Panc1 (cell line): ENCODE data around the gene SLC9A3. TPM values are rescaled to one million over a fixed set of nuclear protein-coding genes. Genes with fewer than 3 reads are reported as not detected.

Experiments
- ATAC-seq: fragments of 200-7000 bp; cut with Tn5 transposase; 2 replicates; pipeline ENCODE4 v1.9.1; 2020; ENCODE audit warnings: mild to moderate bottlenecking, moderate library complexity
- BruUV-seq: library from RNA; stranded (reverse); fragments of 400-500 nt; replicated peaks from 2 replicates; lab custom pipeline; 2021; lab: Mats Ljungman, UMichigan
- CTCF ChIA-PET: fragments of 300-600 bp; sonication (Branson Sonifier 250); formaldehyde crosslinking; loops from one replicate; lab custom pipeline; 2022; ENCODE audit warnings: antibody characterized with exemption; lab: Charles Lee
- POLR2A ChIA-PET: fragments of 300-600 bp; sonication (Branson Sonifier 250); formaldehyde crosslinking; loops from one replicate; lab custom pipeline; 2022; ENCODE audit warnings: antibody characterized with exemption; lab: Charles Lee
- DNase-seq: peaks from one replicate; pipeline ENCODE4 v3.0.0-alpha.2; 2010; ENCODE audit warnings: low read depth, low spot score
- H3K27ac ChIP-seq: 2 replicates; pipeline ENCODE4 v1.5.1; 2011; ENCODE audit warnings: mild to moderate bottlenecking, low read length, inconsistent platforms
- H3K27me3 ChIP-seq: fragments of 200-500 bp; sonication (Bioruptor generic); 2 replicates; pipeline ENCODE4 v1.6.0; 2014; ENCODE audit warnings: low read length, inconsistent platforms; ENCODE audit not compliant: control insufficient read depth, insufficient read depth
- H3K36me3 ChIP-seq: fragments of 200-500 bp; sonication (Bioruptor generic); 2 replicates; pipeline ENCODE4 v1.5.1; 2014; ENCODE audit warnings: inconsistent platforms, mild to moderate bottlenecking, low read length, moderate library complexity; ENCODE audit not compliant: control insufficient read depth, insufficient read depth
- H3K4me1 ChIP-seq: 2 replicates; pipeline ENCODE4 v1.5.1; 2011; ENCODE audit warnings: inconsistent platforms, mild to moderate bottlenecking, low read length, moderate library complexity; ENCODE audit not compliant: control insufficient read depth, insufficient read depth
- H3K4me3 ChIP-seq, 2 experiments: 2 replicates each; pipeline ENCODE4 v1.5.1; 2011 to 2012; ENCODE audit warnings: low read depth in 2 of 2, low read length in 2 of 2, mild to moderate bottlenecking in 2 of 2, inconsistent platforms in 1 of 2, moderate library complexity in 1 of 2
- H3K9me3 ChIP-seq: fragments of 200-500 bp; sonication (Bioruptor generic); 2 replicates; pipeline ENCODE4 v1.5.1; 2014; ENCODE audit warnings: low read depth, mild to moderate bottlenecking, inconsistent platforms, low read length, moderate library complexity; ENCODE audit not compliant: control insufficient read depth, insufficient read depth
- CTCF ChIP-seq: fragments of 450-650 bp; IDR thresholded peaks from 2 replicates; pipeline ENCODE4 v1.5.1; 2017; ENCODE audit warnings: mild to moderate bottlenecking
- POLR2AphosphoS5 ChIP-seq: IDR thresholded peaks from 2 replicates; pipeline ENCODE4 v1.6.1; 2012; ENCODE audit warnings: mild to moderate bottlenecking, low read depth, low read length, moderate library complexity
- REST ChIP-seq, 2 experiments: IDR thresholded peaks; 2 replicates each; pipeline ENCODE4 v1.6.1; 2011 to 2012; ENCODE audit warnings: low read depth in 2 of 2, control low read depth in 1 of 2, low read length in 1 of 2, mild to moderate bottlenecking in 1 of 2, moderate library complexity in 1 of 2; ENCODE audit not compliant: insufficient read depth in 1 of 2
- SIN3A ChIP-seq: IDR thresholded peaks from 2 replicates; pipeline ENCODE4 v1.6.1; 2012; ENCODE audit warnings: low read depth, mild to moderate bottlenecking, low read length, moderate library complexity, borderline replicate concordance; ENCODE audit not compliant: insufficient read depth
- TCF7L2 ChIP-seq: IDR thresholded peaks from 2 replicates; pipeline ENCODE4 v1.6.1; 2011; ENCODE audit warnings: mild to moderate bottlenecking, low read depth, low read length, inconsistent platforms
- in situ Hi-C: cut with HindIII; loops from 2 replicates; pipeline ENCODE4 v1.10.0; 2016; ENCODE audit warnings: low sequenced_read_pairs, low pct_unique_long_range_greater_than_20kb
- intact Hi-C: fragments of 100-400 bp; cut with micrococcal nuclease; formaldehyde crosslinking; loops from one replicate; pipeline ENCODE4 v1.10.0; 2022; ENCODE audit not compliant: unreplicated experiment
- total RNA-seq: library from RNA; stranded (reverse); gene quantifications from one replicate; pipeline ENCODE4 v1.2.1, GENCODE V29; 2021; ENCODE audit not compliant: unreplicated experiment

The SLC9A3 gene
- total RNA-seq, 1 experiment from 2014 or later: 2.0 TPM

- Histone ChIP-seq H3K9me3 (peaks cover 21% of the 10 kb centered on the region; the same call in 1 of the 2 replicates), H3K27ac (no peak overlapping the region), H3K27me3 (no peaks in the 10 kb centered on the region), H3K36me3 (peaks cover 28% of the 10 kb centered on the region), H3K4me3 (no peak overlapping the region), H3K4me1 (peaks cover 7% of the 10 kb centered on the region)
- no peak for DNase-seq
- in situ Hi-C loops: no loop called here
- intact Hi-C loops: no loop called here
- TF ChIP-seq TCF7L2: no peak
- no peak for TF ChIP-seq POLR2AphosphoS5
- TF ChIP-seq CTCF: no peak
- TF ChIP-seq REST (IDR thresholded peaks at IDR 0.05; ENCODE audit: insufficient read depth in 1 of 2, low read depth in 2 of 2, low read length in 1 of 2): no peak
- no peak for TF ChIP-seq SIN3A
- no TSS peak for BruUV-seq
- ChIA-PET CTCF (no interaction called here), POLR2A (no interaction called here)
- ATAC-seq: no peak
Observed at GRCh38 chr5:448061-448765, 76.0 kb downstream of the SLC9A3 start.

DNA sequence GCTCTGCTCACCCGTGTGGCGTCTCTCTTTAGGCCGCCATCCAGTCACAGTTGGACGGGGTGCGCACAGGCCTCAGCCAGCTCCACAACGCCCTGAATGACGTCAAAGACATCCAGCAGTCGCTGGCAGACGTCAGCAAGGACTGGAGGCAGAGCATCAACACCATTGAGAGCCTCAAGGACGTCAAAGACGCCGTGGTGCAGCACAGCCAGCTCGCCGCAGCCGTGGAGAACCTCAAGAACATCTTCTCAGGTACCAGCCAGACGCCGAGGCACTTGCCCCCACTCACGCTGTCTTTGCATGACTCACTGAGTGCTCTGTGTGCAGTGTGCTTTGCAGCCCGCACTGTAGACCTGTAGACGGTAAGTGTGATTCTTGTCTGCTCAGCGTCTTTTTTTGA, 76.7 kb downstream of the SLC9A3 start:
- peaks cover 28% of the 10 kb centered on the region for H3K36me3 ChIP-seq
- H3K27ac ChIP-seq: no peak overlapping the region
- peaks cover 7% of the 10 kb centered on the region for H3K4me1 ChIP-seq
- TF ChIP-seq SIN3A (no peak), TCF7L2 (no peak), CTCF (no peak), POLR2AphosphoS5 (no peak), REST (IDR thresholded peaks at IDR 0.05; ENCODE audit: insufficient read depth in 1 of 2, low read depth in 2 of 2, low read length in 1 of 2) (no peak)
- H3K9me3 ChIP-seq: peaks cover 21% of the 10 kb centered on the region; the same call in 1 of the 2 replicates
- ChIA-PET CTCF (interaction anchor here (1.1 kb wide), 1 partner anchor 65 kb away, joined by 3 read pairs; no protein-coding TSS in a partner anchor), POLR2A (no interaction called here)
- no peaks in the 10 kb centered on the region for H3K27me3 ChIP-seq
- ATAC-seq (no peak), DNase-seq (no peak)
- H3K4me3 ChIP-seq: no peak overlapping the region
- in situ Hi-C loops (no loop called here), intact Hi-C loops (no loop called here)
- BruUV-seq: no TSS peak
